A549 (cell line): ENCODE measurements around the gene SIGLEC7. TPM values are rescaled to one million over a fixed set of nuclear protein-coding genes. Genes with fewer than 3 reads are reported as not detected.

ENCODE experiments used
- ATAC-seq, 2 experiments: fragments of 200-7000 bp in 1 of 2; fragments of >200 bp in 1 of 2; cut with Nextera tagmentation in 1 of 2; cut with Tn5 transposase in 1 of 2; 3 replicates each; pipeline versions ENCODE4 v1.8.0 to v1.9.1; 2018 to 2020; ENCODE audit warnings: mild to moderate bottlenecking in 1 of 2, moderate library complexity in 1 of 2
- CTCF ChIA-PET: fragments of 300-600 bp; sonication (Branson Sonifier 250); formaldehyde crosslinking; extraction: SDS; loops from one replicate; lab custom pipeline; 2021; ENCODE audit warnings: antibody characterized with exemption, inconsistent platforms; lab: Yijun Ruan, JAX
- POLR2A ChIA-PET: fragments of 350-600 bp; formaldehyde crosslinking; extraction: SDS; loops from one replicate; lab custom pipeline; 2021; ENCODE audit warnings: antibody characterized with exemption, inconsistent platforms; lab: Yijun Ruan, JAX
- DNase-seq, 2 experiments: peaks; one replicate each; pipeline versions ENCODE4 v3.0.0 to v3.0.0-alpha.2; 2011 to 2016; ENCODE audit warnings: low read depth in 1 of 2, low spot score in 1 of 2
- FAIRE-seq: peaks from 2 replicates; lab custom pipeline; 2011; peaks lifted over from hg19 to GRCh38; lab: Jason Lieb, UNC
- H3K27ac ChIP-seq, 2 experiments: fragments of >200 bp; sonication (Bioruptor Twin); formaldehyde crosslinking; 3 replicates each; pipeline ENCODE4 v1.5.1; 2016 to 2017
- H3K4me1 ChIP-seq: fragments of >200 bp; sonication (Bioruptor Twin); formaldehyde crosslinking; 3 replicates; pipeline ENCODE4 v1.6.1; 2016
- H3K4me2 ChIP-seq: fragments of >200 bp; sonication (Bioruptor Twin); formaldehyde crosslinking; 3 replicates; pipeline ENCODE4 v1.6.1; 2016
- H3K4me3 ChIP-seq: fragments of >200 bp; sonication (Bioruptor Twin); formaldehyde crosslinking; 3 replicates; pipeline ENCODE4 v1.5.1; 2016
- H3K9me3 ChIP-seq: fragments of >200 bp; sonication (Bioruptor Twin); formaldehyde crosslinking; 3 replicates; pipeline ENCODE4 v1.6.1; 2016
- CBX2 ChIP-seq: fragments of 200-600 bp; sonication (generic); IDR thresholded peaks from 2 replicates; pipeline ENCODE4 v1.6.1; 2016; ENCODE audit warnings: low read depth, mild to moderate bottlenecking, borderline replicate concordance
- CEBPB ChIP-seq, 2 experiments: fragments of >200 bp in 1 of 2; sonication (Bioruptor Twin) in 1 of 2; formaldehyde crosslinking in 1 of 2; IDR thresholded peaks; 2 replicates each; pipeline ENCODE4 v1.6.1; 2012 to 2016
- CHD2 ChIP-seq: fragments of 150-350 bp; IDR thresholded peaks from 2 replicates; pipeline ENCODE4 v1.6.1; 2014; ENCODE audit warnings: low read length; ENCODE audit not compliant: partially characterized antibody
- EHF ChIP-seq: fragments of 250-450 bp; sonication (Bioruptor Pico); IDR thresholded peaks from 2 replicates; pipeline ENCODE4 v1.5.0; 2020; ENCODE audit warnings: mild to moderate bottlenecking
- EHMT2 ChIP-seq: fragments of 200-600 bp; sonication (generic); IDR thresholded peaks from 2 replicates; pipeline ENCODE4 v1.6.1; 2016; ENCODE audit warnings: antibody characterized with exemption, low read depth, mild to moderate bottlenecking, moderate library complexity
- EP300 ChIP-seq, 2 experiments: fragments of >200 bp; sonication (Bioruptor Twin); formaldehyde crosslinking; IDR thresholded peaks; 2 replicates in 1 of 2; 3 replicates in 1 of 2; pipeline ENCODE4 v1.6.1; 2016 to 2017
- FOXS1 ChIP-seq: fragments of 250-450 bp; sonication (Bioruptor Pico); IDR thresholded peaks from 2 replicates; pipeline ENCODE4 v1.5.0; 2020; ENCODE audit warnings: mild to moderate bottlenecking, moderate library complexity
- GATA3 ChIP-seq: IDR thresholded peaks from 2 replicates; pipeline ENCODE4 v1.6.1; 2012; ENCODE audit warnings: borderline replicate concordance
- JUNB ChIP-seq: fragments of >200 bp; sonication (Bioruptor Twin); formaldehyde crosslinking; IDR thresholded peaks from 2 replicates; pipeline ENCODE4 v1.6.1; 2016
- KDM1A ChIP-seq: fragments of 200-600 bp; sonication (generic); IDR thresholded peaks from 2 replicates; pipeline ENCODE4 v1.6.1; 2016; ENCODE audit warnings: low read depth, mild to moderate bottlenecking
- MAFK ChIP-seq: fragments of 450-650 bp; IDR thresholded peaks from 2 replicates; pipeline ENCODE4 v1.6.1; 2014; ENCODE audit not compliant: partially characterized antibody
- MAZ ChIP-seq: fragments of 150-350 bp; IDR thresholded peaks from 2 replicates; pipeline ENCODE4 v1.6.1; 2014; ENCODE audit warnings: antibody characterized with exemption, low read depth, low read length, borderline replicate concordance
- MYC ChIP-seq: IDR thresholded peaks from 2 replicates; pipeline ENCODE4 v1.6.1; 2012; ENCODE audit warnings: mild to moderate bottlenecking, inconsistent platforms, low read length, improper control_type of control experiment, borderline replicate concordance
- NFE2L2 ChIP-seq: fragments of 150-350 bp; conservative IDR thresholded peaks from 2 replicates; pipeline ENCODE4 v1.6.1; 2014; ENCODE audit warnings: low read length
- NPAS2 ChIP-seq: fragments of 250-450 bp; sonication (Bioruptor Pico); IDR thresholded peaks from 2 replicates; pipeline ENCODE4 v1.8.0; 2022; ENCODE audit warnings: mild to moderate bottlenecking, moderate library complexity, borderline replicate concordance
- NR3C1 ChIP-seq: fragments of >200 bp; sonication (Bioruptor Twin); formaldehyde crosslinking; IDR thresholded peaks from 3 replicates; pipeline ENCODE4 v1.6.1; 2017
- PHF8 ChIP-seq: fragments of 200-600 bp; sonication (generic); IDR thresholded peaks from 2 replicates; pipeline ENCODE4 v1.6.1; 2016; ENCODE audit warnings: low read depth, mild to moderate bottlenecking, antibody characterized with exemption, moderate library complexity, borderline replicate concordance
- POLR2A ChIP-seq: IDR thresholded peaks from 2 replicates; pipeline ENCODE4 v1.6.1; 2012; ENCODE audit warnings: mild to moderate bottlenecking, low read length
- RARB ChIP-seq: fragments of 250-450 bp; sonication (Bioruptor Pico); IDR thresholded peaks from 2 replicates; pipeline ENCODE4 v1.8.0; 2021; ENCODE audit warnings: mild to moderate bottlenecking, moderate library complexity
- RFX5 ChIP-seq: fragments of 450-650 bp; IDR thresholded peaks from 2 replicates; pipeline ENCODE4 v1.7.1; 2014; ENCODE audit warnings: antibody characterized with exemption, mild to moderate bottlenecking, moderate library complexity
- SMC3 ChIP-seq: fragments of >200 bp; sonication (Bioruptor Twin); formaldehyde crosslinking; IDR thresholded peaks from 3 replicates; pipeline ENCODE4 v1.6.1; 2018; ENCODE audit warnings: inconsistent platforms
- TP53 ChIP-seq: fragments of 250-450 bp; sonication (Bioruptor Pico); IDR thresholded peaks from 2 replicates; pipeline ENCODE4 v1.5.0; 2021; ENCODE audit warnings: mild to moderate bottlenecking, moderate library complexity
- ZFP36 ChIP-seq: fragments of 450-650 bp; IDR thresholded peaks from 2 replicates; pipeline ENCODE4 v1.6.1; 2014; ENCODE audit warnings: borderline replicate concordance; ENCODE audit not compliant: partially characterized antibody
- ZSCAN20 ChIP-seq: fragments of 250-450 bp; sonication (Bioruptor Pico); IDR thresholded peaks from 2 replicates; pipeline ENCODE4 v1.8.0; 2022; ENCODE audit warnings: mild to moderate bottlenecking, moderate library complexity
- WGBS: methylation state at CpG from one replicate; pipeline ENCODE4 v1.1.6; 2017; ENCODE audit errors: missing lambda C conversion rate; 5-methylcytosine and 5-hydroxymethylcytosine counted together
- polyA plus RNA-seq, 4 experiments: library from polyadenylated mRNA; depleted of rRNA in 3 of 4; stranded (reverse); fragments of >200 nt; fragmentation: RNase III in 1 of 4; extraction: RNeasy Plus Mini Kit Qiagen cat#74134 plus additional on column Dnase treatment in 1 of 4; gene quantifications; 2 replicates in 3 of 4; 3 replicates in 1 of 4; pipeline ENCODE4 v1.2.3, GENCODE V29; 2011 to 2017
- TF ChIP-seq, protein P1 (sequence below): fragments of >200 bp; sonication (Bioruptor Twin); formaldehyde crosslinking; IDR thresholded peaks from 3 replicates; pipeline ENCODE4 v1.5.1; 2016
- TF ChIP-seq, protein P2 (sequence below): fragments of >200 bp; sonication (Bioruptor Twin); formaldehyde crosslinking; IDR thresholded peaks from 2 replicates; pipeline ENCODE4 v1.6.1; 2016
- TF ChIP-seq, protein P3 (sequence below): fragments of 450-650 bp; IDR thresholded peaks from 2 replicates; pipeline ENCODE4 v1.6.1; 2014; ENCODE audit warnings: antibody characterized with exemption
- TF ChIP-seq, protein P4 (sequence below): IDR thresholded peaks from 2 replicates; pipeline ENCODE4 v1.6.1; 2012
- TF ChIP-seq, protein P5 (sequence below): fragments of 250-450 bp; sonication (Bioruptor Pico); IDR thresholded peaks from 2 replicates; pipeline ENCODE4 v1.5.0; 2021; ENCODE audit warnings: mild to moderate bottlenecking, moderate library complexity, borderline replicate concordance
- TF ChIP-seq, protein P6 (sequence below): fragments of >200 bp; sonication (Bioruptor Twin); formaldehyde crosslinking; IDR thresholded peaks from 3 replicates; pipeline ENCODE4 v1.6.1; 2016

Gene SIGLEC7
- polyA plus RNA-seq, 2 of the 4 experiments (the other 2 are of a cell fraction) = not detected

DNA sequence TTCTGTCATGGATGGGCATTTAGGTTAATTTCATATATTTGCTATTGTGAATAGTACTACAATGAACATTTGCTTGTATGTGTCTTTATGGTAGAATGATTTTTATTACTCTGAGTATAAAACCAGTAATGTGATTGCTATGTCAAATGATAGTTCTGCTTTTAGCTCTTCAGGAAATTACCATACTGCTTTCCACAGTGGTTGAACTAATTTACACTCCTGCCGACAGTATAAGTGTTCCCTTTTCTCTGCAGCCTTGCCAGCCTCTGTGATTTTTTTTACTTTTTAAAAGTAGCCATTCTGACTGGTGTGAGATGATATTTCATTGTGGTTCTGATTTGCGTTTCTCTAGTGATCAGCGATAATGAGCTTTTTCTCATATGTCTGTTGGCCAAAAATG lies 6.5 kb downstream of the SIGLEC7 start:
- WGBS = 43% methylated on average over 3 of the region's 3 CpGs
- CTCF ChIA-PET = interaction anchor here (0.6 to 4.3 kb wide), 3 partner anchors 9 to 128 kb away, joined by 3 to 31 read pairs (median 4); no protein-coding TSS in a partner anchor

DNA sequence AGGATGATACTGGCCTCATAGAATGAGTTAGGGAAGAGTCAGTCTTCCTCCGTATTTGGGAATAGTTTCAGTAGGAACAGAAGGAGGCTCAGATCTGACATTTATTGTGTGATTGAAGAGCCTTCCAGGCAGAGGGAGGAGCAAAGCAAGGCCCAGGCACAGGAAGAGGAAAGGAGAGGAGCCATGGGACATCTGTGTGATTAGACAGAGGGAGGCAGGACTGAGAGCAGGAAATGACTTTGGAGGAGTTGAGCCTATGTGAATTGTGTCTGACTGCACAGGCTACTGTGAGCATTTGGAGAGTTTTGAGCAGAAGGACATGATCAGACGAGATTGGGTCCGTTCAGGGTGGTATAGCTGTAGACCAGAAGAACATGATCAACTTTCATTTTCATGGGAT lies 8.5 kb downstream of the SIGLEC7 start:
- FAIRE-seq = no peak
- no peak for ATAC-seq
- DNase-seq = no peak
- Histone ChIP-seq H3K4me2 (no peak overlapping the region), H3K9me3 (no peaks in the 10 kb centered on the region), H3K4me1 (no peaks in the 10 kb centered on the region), H3K4me3 (no peak overlapping the region), H3K27ac (no peak overlapping the region)
- CTCF ChIA-PET = no interaction called here
- POLR2A ChIA-PET = no interaction called here
- TF ChIP-seq ZSCAN20 (CRISPR knock-in tag) = no peak
- TF ChIP-seq ZFP36 = no peak
- TF ChIP-seq MAZ = no peak
- no peak for TF ChIP-seq NFE2L2
- no peak for TF ChIP-seq RARB (CRISPR knock-in tag)
- TF ChIP-seq, protein P1, sequence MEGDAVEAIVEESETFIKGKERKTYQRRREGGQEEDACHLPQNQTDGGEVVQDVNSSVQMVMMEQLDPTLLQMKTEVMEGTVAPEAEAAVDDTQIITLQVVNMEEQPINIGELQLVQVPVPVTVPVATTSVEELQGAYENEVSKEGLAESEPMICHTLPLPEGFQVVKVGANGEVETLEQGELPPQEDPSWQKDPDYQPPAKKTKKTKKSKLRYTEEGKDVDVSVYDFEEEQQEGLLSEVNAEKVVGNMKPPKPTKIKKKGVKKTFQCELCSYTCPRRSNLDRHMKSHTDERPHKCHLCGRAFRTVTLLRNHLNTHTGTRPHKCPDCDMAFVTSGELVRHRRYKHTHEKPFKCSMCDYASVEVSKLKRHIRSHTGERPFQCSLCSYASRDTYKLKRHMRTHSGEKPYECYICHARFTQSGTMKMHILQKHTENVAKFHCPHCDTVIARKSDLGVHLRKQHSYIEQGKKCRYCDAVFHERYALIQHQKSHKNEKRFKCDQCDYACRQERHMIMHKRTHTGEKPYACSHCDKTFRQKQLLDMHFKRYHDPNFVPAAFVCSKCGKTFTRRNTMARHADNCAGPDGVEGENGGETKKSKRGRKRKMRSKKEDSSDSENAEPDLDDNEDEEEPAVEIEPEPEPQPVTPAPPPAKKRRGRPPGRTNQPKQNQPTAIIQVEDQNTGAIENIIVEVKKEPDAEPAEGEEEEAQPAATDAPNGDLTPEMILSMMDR = no peak
- TF ChIP-seq MAFK = no peak
- no peak for TF ChIP-seq MYC
- TF ChIP-seq, protein P2, sequence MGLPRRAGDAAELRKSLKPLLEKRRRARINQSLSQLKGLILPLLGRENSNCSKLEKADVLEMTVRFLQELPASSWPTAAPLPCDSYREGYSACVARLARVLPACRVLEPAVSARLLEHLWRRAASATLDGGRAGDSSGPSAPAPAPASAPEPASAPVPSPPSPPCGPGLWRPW = no peak
- TF ChIP-seq PHF8 = no peak
- no peak for TF ChIP-seq SMC3
- TF ChIP-seq CEBPB (IDR thresholded peaks at IDR 0.05) = no peak
- no peak for TF ChIP-seq EHF (CRISPR knock-in tag)
- TF ChIP-seq CBX2 = no peak
- TF ChIP-seq CHD2 = no peak
- no peak for TF ChIP-seq KDM1A
- WGBS = 11% methylated on average over 3 of the region's 3 CpGs

More for the DNA sequence above, 6.5 kb downstream of the SIGLEC7 start:
- POLR2A ChIA-PET = no interaction called here
- no peak overlapping the region for H3K27ac ChIP-seq
- H3K4me1 ChIP-seq = no peaks in the 10 kb centered on the region
- H3K9me3 ChIP-seq = no peaks in the 10 kb centered on the region
- TF ChIP-seq TP53 (CRISPR knock-in tag) (no peak), EHMT2 (no peak), POLR2A (no peak)
- DNase-seq = no peak
- no peak for ATAC-seq
- H3K4me3 ChIP-seq = no peak overlapping the region
- no peak for FAIRE-seq
- H3K4me2 ChIP-seq = no peak overlapping the region

DNA sequence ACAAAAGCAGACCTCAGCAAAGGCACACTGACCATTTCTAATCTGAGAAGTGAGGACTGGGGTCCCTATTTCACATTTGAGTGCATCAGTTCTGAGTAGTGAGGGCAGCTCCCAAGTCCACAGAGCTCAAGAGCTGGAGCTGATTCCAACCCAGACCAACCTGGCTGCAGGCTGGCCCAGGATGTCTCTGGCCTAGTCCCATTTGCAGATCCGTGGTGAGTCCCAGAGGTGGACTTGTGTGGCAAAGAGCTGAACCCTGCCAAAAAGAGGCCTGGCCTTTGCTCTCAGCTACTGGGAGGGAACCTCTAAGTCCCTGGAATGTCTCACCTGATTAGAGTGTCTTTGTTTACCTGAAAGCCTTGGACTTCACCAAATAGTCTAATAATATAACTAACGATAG lies 14.6 kb downstream of the SIGLEC7 start:
- CTCF ChIA-PET = interaction anchor here (0.9 to 3.1 kb wide), 10 partner anchors 10 to 487 kb away, joined by 3 to 31 read pairs (median 3); no protein-coding TSS in a partner anchor
- no peak overlapping the region for H3K4me3 ChIP-seq
- H3K9me3 ChIP-seq = no peaks in the 10 kb centered on the region
- H3K27ac ChIP-seq = no peak overlapping the region
- ATAC-seq = no peak
- no peaks in the 10 kb centered on the region for H3K4me1 ChIP-seq
- POLR2A ChIA-PET = no interaction called here
- H3K4me2 ChIP-seq = no peak overlapping the region
- 7% methylated on average over 2 of the region's 2 CpGs for WGBS
- no peak for DNase-seq
- no peak for FAIRE-seq
- TF ChIP-seq SMC3 (no peak), NR3C1 (no peak), PHF8 (no peak), GATA3 (no peak), JUNB (no peak), NPAS2 (no peak), POLR2A (no peak), FOXS1 (CRISPR knock-in tag) (no peak), CBX2 (no peak), RFX5 (no peak), EP300 (IDR thresholded peaks at IDR 0.05) (no peak)
- TF ChIP-seq, protein P3, sequence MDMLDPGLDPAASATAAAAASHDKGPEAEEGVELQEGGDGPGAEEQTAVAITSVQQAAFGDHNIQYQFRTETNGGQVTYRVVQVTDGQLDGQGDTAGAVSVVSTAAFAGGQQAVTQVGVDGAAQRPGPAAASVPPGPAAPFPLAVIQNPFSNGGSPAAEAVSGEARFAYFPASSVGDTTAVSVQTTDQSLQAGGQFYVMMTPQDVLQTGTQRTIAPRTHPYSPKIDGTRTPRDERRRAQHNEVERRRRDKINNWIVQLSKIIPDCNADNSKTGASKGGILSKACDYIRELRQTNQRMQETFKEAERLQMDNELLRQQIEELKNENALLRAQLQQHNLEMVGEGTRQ = no peak
- TF ChIP-seq, protein P4, sequence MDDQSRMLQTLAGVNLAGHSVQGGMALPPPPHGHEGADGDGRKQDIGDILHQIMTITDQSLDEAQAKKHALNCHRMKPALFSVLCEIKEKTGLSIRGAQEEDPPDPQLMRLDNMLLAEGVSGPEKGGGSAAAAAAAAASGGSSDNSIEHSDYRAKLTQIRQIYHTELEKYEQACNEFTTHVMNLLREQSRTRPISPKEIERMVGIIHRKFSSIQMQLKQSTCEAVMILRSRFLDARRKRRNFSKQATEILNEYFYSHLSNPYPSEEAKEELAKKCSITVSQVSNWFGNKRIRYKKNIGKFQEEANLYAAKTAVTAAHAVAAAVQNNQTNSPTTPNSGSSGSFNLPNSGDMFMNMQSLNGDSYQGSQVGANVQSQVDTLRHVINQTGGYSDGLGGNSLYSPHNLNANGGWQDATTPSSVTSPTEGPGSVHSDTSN = no peak
- TF ChIP-seq, protein P5, sequence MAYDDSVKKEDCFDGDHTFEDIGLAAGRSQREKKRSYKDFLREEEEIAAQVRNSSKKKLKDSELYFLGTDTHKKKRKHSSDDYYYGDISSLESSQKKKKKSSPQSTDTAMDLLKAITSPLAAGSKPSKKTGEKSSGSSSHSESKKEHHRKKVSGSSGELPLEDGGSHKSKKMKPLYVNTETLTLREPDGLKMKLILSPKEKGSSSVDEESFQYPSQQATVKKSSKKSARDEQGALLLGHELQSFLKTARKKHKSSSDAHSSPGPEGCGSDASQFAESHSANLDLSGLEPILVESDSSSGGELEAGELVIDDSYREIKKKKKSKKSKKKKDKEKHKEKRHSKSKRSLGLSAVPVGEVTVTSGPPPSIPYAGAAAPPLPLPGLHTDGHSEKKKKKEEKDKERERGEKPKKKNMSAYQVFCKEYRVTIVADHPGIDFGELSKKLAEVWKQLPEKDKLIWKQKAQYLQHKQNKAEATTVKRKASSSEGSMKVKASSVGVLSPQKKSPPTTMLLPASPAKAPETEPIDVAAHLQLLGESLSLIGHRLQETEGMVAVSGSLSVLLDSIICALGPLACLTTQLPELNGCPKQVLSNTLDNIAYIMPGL (CRISPR knock-in tag) = no peak
- TF ChIP-seq, protein P6, sequence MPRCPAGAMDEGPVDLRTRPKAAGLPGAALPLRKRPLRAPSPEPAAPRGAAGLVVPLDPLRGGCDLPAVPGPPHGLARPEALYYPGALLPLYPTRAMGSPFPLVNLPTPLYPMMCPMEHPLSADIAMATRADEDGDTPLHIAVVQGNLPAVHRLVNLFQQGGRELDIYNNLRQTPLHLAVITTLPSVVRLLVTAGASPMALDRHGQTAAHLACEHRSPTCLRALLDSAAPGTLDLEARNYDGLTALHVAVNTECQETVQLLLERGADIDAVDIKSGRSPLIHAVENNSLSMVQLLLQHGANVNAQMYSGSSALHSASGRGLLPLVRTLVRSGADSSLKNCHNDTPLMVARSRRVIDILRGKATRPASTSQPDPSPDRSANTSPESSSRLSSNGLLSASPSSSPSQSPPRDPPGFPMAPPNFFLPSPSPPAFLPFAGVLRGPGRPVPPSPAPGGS = no peak
